GM12878 (cell line): ENCODE data around the gene CCNY. TPM values are rescaled to one million over a fixed set of nuclear protein-coding genes. Genes with fewer than 3 reads are reported as not detected.

Experiments used
- BACH1 ChIP-seq: fragments of 450-650 bp; IDR thresholded peaks from 2 replicates; pipeline ENCODE4 v1.6.1; 2017; ENCODE audit warnings: mild to moderate bottlenecking, borderline replicate concordance
- BHLHE40 ChIP-seq, 2 experiments: fragments of 450-650 bp in 1 of 2; IDR thresholded peaks; 2 replicates each; pipeline ENCODE4 v1.6.1; 2011 to 2017; ENCODE audit warnings: low read depth in 2 of 2, borderline replicate concordance in 1 of 2, improper control_type of control experiment in 1 of 2, low read length in 1 of 2, mild to moderate bottlenecking in 1 of 2
- CHD1 ChIP-seq: IDR thresholded peaks from 2 replicates; pipeline ENCODE4 v1.6.1; 2012; ENCODE audit warnings: low read depth, low read length, improper control_type of control experiment
- CREM ChIP-seq: IDR thresholded peaks from 2 replicates; pipeline ENCODE4 v1.6.1; 2014; ENCODE audit warnings: antibody characterized with exemption, low read depth
- DPF2 ChIP-seq: fragments of 450-650 bp; IDR thresholded peaks from 2 replicates; pipeline ENCODE4 v1.6.1; 2017; ENCODE audit warnings: mild to moderate bottlenecking
- EP300 ChIP-seq, 2 experiments: fragments of 150-350 bp in 1 of 2; IDR thresholded peaks; 2 replicates each; pipeline ENCODE4 v1.6.1; 2011 to 2012; ENCODE audit warnings: low read depth in 2 of 2, low read length in 2 of 2, borderline replicate concordance in 1 of 2, improper control_type of control experiment in 1 of 2, inconsistent platforms in 1 of 2; ENCODE audit not compliant: control insufficient read depth in 1 of 2
- ETV6 ChIP-seq, 2 experiments: fragments of 450-650 bp in 1 of 2; IDR thresholded peaks in 1 of 2; conservative IDR thresholded peaks in 1 of 2; 2 replicates each; pipeline ENCODE4 v1.6.1; 2014; ENCODE audit warnings: antibody characterized with exemption in 1 of 2, borderline replicate concordance in 1 of 2, low read depth in 1 of 2, mild to moderate bottlenecking in 1 of 2, moderate library complexity in 1 of 2
- IKZF1 ChIP-seq: fragments of 450-650 bp; conservative IDR thresholded peaks from 2 replicates; pipeline ENCODE4 v1.6.1; 2017; ENCODE audit warnings: antibody characterized with exemption, mild to moderate bottlenecking
- MYC ChIP-seq: IDR thresholded peaks from 2 replicates; pipeline ENCODE4 v1.6.1; 2011; ENCODE audit warnings: mild to moderate bottlenecking, low read length, moderate library complexity, inconsistent platforms; ENCODE audit not compliant: insufficient read depth, insufficient replicate concordance, insufficient read length, severe bottlenecking
- RBBP5 ChIP-seq: fragments of 200-600 bp; sonication (generic); conservative IDR thresholded peaks from 2 replicates; pipeline ENCODE4 v1.6.1; 2016
- RFX5 ChIP-seq: IDR thresholded peaks from 2 replicates; pipeline ENCODE4 v1.6.1; 2011; ENCODE audit warnings: low read depth, low read length, improper control_type of control experiment
- RUNX3 ChIP-seq: IDR thresholded peaks from 2 replicates; pipeline ENCODE4 v1.6.1; 2012; ENCODE audit warnings: low read length, inconsistent platforms
- SMAD5 ChIP-seq: IDR thresholded peaks from 2 replicates; pipeline ENCODE4 v1.6.1; 2016; ENCODE audit warnings: antibody characterized with exemption, low read depth
- SP1 ChIP-seq: IDR thresholded peaks from one replicate; pipeline ENCODE4 v1.6.1; 2011; ENCODE audit warnings: low read depth, low read length
- SUPT20H ChIP-seq: IDR thresholded peaks from 2 replicates; pipeline ENCODE4 v1.6.1; 2011; ENCODE audit warnings: low read depth, mild to moderate bottlenecking, low read length, moderate library complexity, borderline replicate concordance; ENCODE audit not compliant: control insufficient read depth
- TCF3 ChIP-seq: IDR thresholded peaks from 2 replicates; pipeline ENCODE4 v1.6.1; 2012; ENCODE audit warnings: low read depth, mild to moderate bottlenecking, low read length, borderline replicate concordance; ENCODE audit not compliant: insufficient read depth
- YY1 ChIP-seq: IDR thresholded peaks from 2 replicates; pipeline ENCODE4 v1.6.1; 2011; ENCODE audit warnings: low read depth, mild to moderate bottlenecking, low read length
- ZNF217 ChIP-seq: fragments of 450-650 bp; IDR thresholded peaks from 2 replicates; pipeline ENCODE4 v1.6.1; 2017; ENCODE audit warnings: antibody characterized with exemption, mild to moderate bottlenecking
- ZNF622 ChIP-seq: fragments of 450-650 bp; IDR thresholded peaks from 2 replicates; pipeline ENCODE4 v1.6.1; 2017; ENCODE audit warnings: mild to moderate bottlenecking, inconsistent platforms
- polyA plus RNA-seq, 11 experiments: library from polyadenylated mRNA; depleted of rRNA in 4 of 11; unstranded in 6 of 11; stranded (reverse) in 5 of 11; fragments of >200 nt; fragmentation: Nextera tagmentation in 4 of 11; fragmentation: Illumina TruSeq in 1 of 11; extraction: Ambion mirVana in 4 of 11; extraction: Trizol in 1 of 11; gene quantifications; 1 replicate in 1 of 11; 2 replicates in 10 of 11; pipeline versions ENCODE4 v1.2.1 to v1.2.3, GENCODE V29; 2011 to 2016; ENCODE audit warnings: inconsistent platforms in 2 of 11, missing spikeins in 2 of 11, low read depth in 1 of 11
- total RNA-seq, 4 experiments: library from RNA; depleted of rRNA in 3 of 4; stranded (reverse); fragments of >200 nt in 3 of 4; fragmentation: Illumina TruSeq in 1 of 4; extraction: Trizol in 1 of 4; gene quantifications; 2 replicates each; pipeline versions ENCODE4 v1.2.1 to v1.2.3, GENCODE V29; 2013 to 2021
- TF ChIP-seq, protein P1 (sequence below): IDR thresholded peaks from 2 replicates; pipeline ENCODE4 v1.6.1; 2012; ENCODE audit warnings: low read depth, low read length, improper control_type of control experiment
- TF ChIP-seq, protein P2 (sequence below): IDR thresholded peaks from 2 replicates; pipeline ENCODE4 v1.6.1; 2012; ENCODE audit warnings: improper control_type of control experiment, low read depth, low read length; ENCODE audit not compliant: insufficient replicate concordance
- TF ChIP-seq, protein P3 (sequence below): IDR thresholded peaks from 2 replicates; pipeline ENCODE4 v1.6.1; 2012; ENCODE audit warnings: low read length, inconsistent platforms
- TF ChIP-seq, protein P4 (sequence below): IDR thresholded peaks from 2 replicates; pipeline ENCODE4 v1.6.1; 2011; ENCODE audit warnings: borderline replicate concordance, low read depth, mild to moderate bottlenecking, moderate library complexity, mixed read lengths, low read length; ENCODE audit not compliant: insufficient read depth; ENCODE audit errors: extremely low read length

Gene CCNY
- total and polyA plus RNA-seq, 10 of the 15 experiments (the other 5 are each of a cell fraction or from before 2014, with no cell fraction given): 3.6 to 50.0 (median 26.1) TPM

DNA sequence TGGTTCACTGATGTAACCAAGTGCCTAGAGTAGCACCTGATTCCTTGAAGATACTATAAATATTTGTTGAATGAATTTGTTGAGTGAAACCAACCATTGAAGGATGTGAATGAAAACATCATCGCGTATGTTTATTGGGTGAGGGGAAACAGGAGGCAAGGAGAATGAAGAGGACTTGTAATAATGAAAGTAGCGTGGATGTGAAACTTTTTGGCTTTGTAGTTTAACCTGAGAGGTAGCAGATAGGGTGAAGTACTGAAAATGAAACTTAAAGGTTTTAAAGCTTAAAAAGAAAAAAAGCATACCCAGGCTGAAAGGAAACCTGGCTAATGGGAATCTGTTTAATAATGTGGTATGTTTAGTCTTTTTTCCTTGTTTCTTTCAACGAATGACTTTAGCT is 5.2 kb downstream of the CCNY start (continued):
- TF ChIP-seq ETV6 (conservative IDR thresholded peaks at IDR 0.05 in 1 of 2, IDR thresholded peaks at IDR 0.05 in 1 of 2; ENCODE audit: borderline replicate concordance in 1 of 2, low read depth in 1 of 2) (peak in 1 of 2 experiments; percentile 31; a peak in 1 of 4 replicates), IKZF1 (peak; percentile 45), RFX5 (no peak), DPF2 (peak; percentile 64; the same call in 1 of the 2 replicates), BACH1 (no peak), YY1 (no peak), ZNF622 (no peak), BHLHE40 (IDR thresholded peaks at IDR 0.05; ENCODE audit: borderline replicate concordance in 1 of 2, low read depth in 2 of 2, low read length in 1 of 2) (0 out of 4 replicates have a peak, but pooled peaks of 1 of the 2 experiments have one; percentile 12), ZNF217 (peak; percentile 86; the same call in 1 of the 2 replicates), SP1 (no peak), SMAD5 (no peak), CHD1 (no peak), RBBP5 (no peak), RUNX3 (peak; percentile 48; the same call in 1 of the 2 replicates), TCF3 (no peak), SUPT20H (no peak), MYC (no peak), CREM (peak; percentile 54; the same call in 1 of the 2 replicates), EP300 (IDR thresholded peaks at IDR 0.05; ENCODE audit: borderline replicate concordance in 1 of 2, control insufficient read depth in 1 of 2, low read depth in 2 of 2, low read length in 2 of 2) (peak in 1 of 2 experiments; percentile 66; a peak in 1 of 4 replicates)
- TF ChIP-seq, protein P1, sequence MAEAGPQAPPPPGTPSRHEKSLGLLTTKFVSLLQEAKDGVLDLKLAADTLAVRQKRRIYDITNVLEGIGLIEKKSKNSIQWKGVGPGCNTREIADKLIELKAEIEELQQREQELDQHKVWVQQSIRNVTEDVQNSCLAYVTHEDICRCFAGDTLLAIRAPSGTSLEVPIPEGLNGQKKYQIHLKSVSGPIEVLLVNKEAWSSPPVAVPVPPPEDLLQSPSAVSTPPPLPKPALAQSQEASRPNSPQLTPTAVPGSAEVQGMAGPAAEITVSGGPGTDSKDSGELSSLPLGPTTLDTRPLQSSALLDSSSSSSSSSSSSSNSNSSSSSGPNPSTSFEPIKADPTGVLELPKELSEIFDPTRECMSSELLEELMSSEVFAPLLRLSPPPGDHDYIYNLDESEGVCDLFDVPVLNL: no peak
- TF ChIP-seq, protein P2, sequence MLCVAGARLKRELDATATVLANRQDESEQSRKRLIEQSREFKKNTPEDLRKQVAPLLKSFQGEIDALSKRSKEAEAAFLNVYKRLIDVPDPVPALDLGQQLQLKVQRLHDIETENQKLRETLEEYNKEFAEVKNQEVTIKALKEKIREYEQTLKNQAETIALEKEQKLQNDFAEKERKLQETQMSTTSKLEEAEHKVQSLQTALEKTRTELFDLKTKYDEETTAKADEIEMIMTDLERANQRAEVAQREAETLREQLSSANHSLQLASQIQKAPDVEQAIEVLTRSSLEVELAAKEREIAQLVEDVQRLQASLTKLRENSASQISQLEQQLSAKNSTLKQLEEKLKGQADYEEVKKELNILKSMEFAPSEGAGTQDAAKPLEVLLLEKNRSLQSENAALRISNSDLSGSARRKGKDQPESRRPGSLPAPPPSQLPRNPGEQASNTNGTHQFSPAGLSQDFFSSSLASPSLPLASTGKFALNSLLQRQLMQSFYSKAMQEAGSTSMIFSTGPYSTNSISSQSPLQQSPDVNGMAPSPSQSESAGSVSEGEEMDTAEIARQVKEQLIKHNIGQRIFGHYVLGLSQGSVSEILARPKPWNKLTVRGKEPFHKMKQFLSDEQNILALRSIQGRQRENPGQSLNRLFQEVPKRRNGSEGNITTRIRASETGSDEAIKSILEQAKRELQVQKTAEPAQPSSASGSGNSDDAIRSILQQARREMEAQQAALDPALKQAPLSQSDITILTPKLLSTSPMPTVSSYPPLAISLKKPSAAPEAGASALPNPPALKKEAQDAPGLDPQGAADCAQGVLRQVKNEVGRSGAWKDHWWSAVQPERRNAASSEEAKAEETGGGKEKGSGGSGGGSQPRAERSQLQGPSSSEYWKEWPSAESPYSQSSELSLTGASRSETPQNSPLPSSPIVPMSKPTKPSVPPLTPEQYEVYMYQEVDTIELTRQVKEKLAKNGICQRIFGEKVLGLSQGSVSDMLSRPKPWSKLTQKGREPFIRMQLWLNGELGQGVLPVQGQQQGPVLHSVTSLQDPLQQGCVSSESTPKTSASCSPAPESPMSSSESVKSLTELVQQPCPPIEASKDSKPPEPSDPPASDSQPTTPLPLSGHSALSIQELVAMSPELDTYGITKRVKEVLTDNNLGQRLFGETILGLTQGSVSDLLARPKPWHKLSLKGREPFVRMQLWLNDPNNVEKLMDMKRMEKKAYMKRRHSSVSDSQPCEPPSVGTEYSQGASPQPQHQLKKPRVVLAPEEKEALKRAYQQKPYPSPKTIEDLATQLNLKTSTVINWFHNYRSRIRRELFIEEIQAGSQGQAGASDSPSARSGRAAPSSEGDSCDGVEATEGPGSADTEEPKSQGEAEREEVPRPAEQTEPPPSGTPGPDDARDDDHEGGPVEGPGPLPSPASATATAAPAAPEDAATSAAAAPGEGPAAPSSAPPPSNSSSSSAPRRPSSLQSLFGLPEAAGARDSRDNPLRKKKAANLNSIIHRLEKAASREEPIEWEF: no peak
- TF ChIP-seq, protein P3, sequence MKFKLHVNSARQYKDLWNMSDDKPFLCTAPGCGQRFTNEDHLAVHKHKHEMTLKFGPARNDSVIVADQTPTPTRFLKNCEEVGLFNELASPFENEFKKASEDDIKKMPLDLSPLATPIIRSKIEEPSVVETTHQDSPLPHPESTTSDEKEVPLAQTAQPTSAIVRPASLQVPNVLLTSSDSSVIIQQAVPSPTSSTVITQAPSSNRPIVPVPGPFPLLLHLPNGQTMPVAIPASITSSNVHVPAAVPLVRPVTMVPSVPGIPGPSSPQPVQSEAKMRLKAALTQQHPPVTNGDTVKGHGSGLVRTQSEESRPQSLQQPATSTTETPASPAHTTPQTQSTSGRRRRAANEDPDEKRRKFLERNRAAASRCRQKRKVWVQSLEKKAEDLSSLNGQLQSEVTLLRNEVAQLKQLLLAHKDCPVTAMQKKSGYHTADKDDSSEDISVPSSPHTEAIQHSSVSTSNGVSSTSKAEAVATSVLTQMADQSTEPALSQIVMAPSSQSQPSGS: peak; percentile 78
- TF ChIP-seq, protein P4, sequence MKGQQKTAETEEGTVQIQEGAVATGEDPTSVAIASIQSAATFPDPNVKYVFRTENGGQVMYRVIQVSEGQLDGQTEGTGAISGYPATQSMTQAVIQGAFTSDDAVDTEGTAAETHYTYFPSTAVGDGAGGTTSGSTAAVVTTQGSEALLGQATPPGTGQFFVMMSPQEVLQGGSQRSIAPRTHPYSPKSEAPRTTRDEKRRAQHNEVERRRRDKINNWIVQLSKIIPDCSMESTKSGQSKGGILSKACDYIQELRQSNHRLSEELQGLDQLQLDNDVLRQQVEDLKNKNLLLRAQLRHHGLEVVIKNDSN: no peak
